IMR-90 (cell line): ENCODE measurements around the gene REXO1. TPM values are rescaled to one million over a fixed set of nuclear protein-coding genes. Genes with fewer than 3 reads are reported as not detected.

Experiments
- ATAC-seq: fragments of 200-7000 bp; cut with Tn5 transposase; 2 replicates; pipeline ENCODE4 v1.9.1; 2020; ENCODE audit warnings: low read depth, mild to moderate bottlenecking, moderate library complexity
- BruUV-seq: library from RNA; stranded (reverse); fragments of 400-500 nt; replicated peaks from 2 replicates; lab custom pipeline; 2021; lab: Mats Ljungman, UMichigan
- CTCF ChIA-PET: fragments of 300-600 bp; formaldehyde crosslinking; extraction: SDS; loops from one replicate; lab custom pipeline; 2021; ENCODE audit warnings: antibody characterized with exemption; lab: Yijun Ruan, JAX
- POLR2A ChIA-PET: fragments of 300-600 bp; sonication (Branson Sonifier 250); formaldehyde crosslinking; loops from one replicate; lab custom pipeline; 2022; ENCODE audit warnings: antibody characterized with exemption; ENCODE audit not compliant: unreplicated experiment; lab: Charles Lee
- DNase-seq: peaks from one replicate; pipeline ENCODE4 v3.0.0; 2013
- H2AFZ ChIP-seq: replicated peaks from 2 replicates; pipeline ENCODE3; 2013; ENCODE audit warnings: low read length, mild to moderate bottlenecking; ENCODE audit not compliant: poor library complexity
- H2AK5ac ChIP-seq: 2 replicates; pipeline ENCODE4 v1.6.1; 2013; ENCODE audit warnings: low read depth, low read length, inconsistent platforms
- H2AK9ac ChIP-seq: replicated peaks from 2 replicates; pipeline ENCODE3; 2013; ENCODE audit warnings: mild to moderate bottlenecking, low read depth, low read length, moderate library complexity; ENCODE audit not compliant: poor library complexity
- H2BK120ac ChIP-seq: 2 replicates; pipeline ENCODE4 v1.6.1; 2013; ENCODE audit warnings: low read depth, low read length, inconsistent platforms
- H2BK15ac ChIP-seq: 3 replicates; pipeline ENCODE4 v1.6.1; 2013; ENCODE audit warnings: low read depth, low read length, inconsistent platforms
- H2BK20ac ChIP-seq: 2 replicates; pipeline ENCODE4 v1.6.1; 2013; ENCODE audit warnings: low read depth, mild to moderate bottlenecking, inconsistent platforms, low read length, moderate library complexity
- H2BK5ac ChIP-seq: 2 replicates; pipeline ENCODE4 v1.6.1; 2013; ENCODE audit warnings: mild to moderate bottlenecking, low read depth, low read length, inconsistent platforms; ENCODE audit not compliant: poor library complexity, severe bottlenecking
- H3K14ac ChIP-seq: replicated peaks from 2 replicates; pipeline ENCODE4 v1.6.1; 2013; ENCODE audit warnings: low read depth, low read length, inconsistent platforms
- H3K18ac ChIP-seq: 2 replicates; pipeline ENCODE4 v1.6.1; 2013; ENCODE audit warnings: low read depth, low read length, control low read depth
- H3K23ac ChIP-seq: 2 replicates; pipeline ENCODE4 v1.6.1; 2013; ENCODE audit warnings: low read depth, low read length, inconsistent platforms
- H3K27ac ChIP-seq: 2 replicates; pipeline ENCODE4 v1.5.1; 2013; ENCODE audit warnings: mild to moderate bottlenecking, control low read depth, low read length; ENCODE audit not compliant: insufficient read depth
- H3K27me3 ChIP-seq: 2 replicates; pipeline ENCODE4 v1.6.1; 2013; ENCODE audit warnings: low read length; ENCODE audit not compliant: control insufficient read depth, insufficient read depth
- H3K36me3 ChIP-seq: 2 replicates; pipeline ENCODE4 v1.6.1; 2013; ENCODE audit warnings: low read length, mixed read lengths; ENCODE audit not compliant: control insufficient read depth, insufficient read depth
- H3K4ac ChIP-seq: 2 replicates; pipeline ENCODE4 v1.6.1; 2013; ENCODE audit warnings: low read depth, low read length, inconsistent platforms
- H3K4me1 ChIP-seq: 2 replicates; pipeline ENCODE4 v1.6.1; 2013; ENCODE audit warnings: low read length, mixed read lengths; ENCODE audit not compliant: control insufficient read depth, insufficient read depth
- H3K4me2 ChIP-seq: 2 replicates; pipeline ENCODE4 v1.6.1; 2013; ENCODE audit warnings: low read depth, mild to moderate bottlenecking, control low read depth, low read length, moderate library complexity
- H3K4me3 ChIP-seq: 2 replicates; pipeline ENCODE4 v1.5.1; 2013; ENCODE audit warnings: low read depth, mild to moderate bottlenecking, control low read depth, low read length, moderate library complexity; ENCODE audit not compliant: insufficient read depth
- H3K56ac ChIP-seq: 2 replicates; pipeline ENCODE4 v1.6.1; 2013; ENCODE audit warnings: low read length, inconsistent platforms; ENCODE audit not compliant: insufficient read depth; ENCODE audit errors: extremely low read depth
- H3K79me1 ChIP-seq, 2 experiments: 2 replicates each; pipeline ENCODE4 v1.6.1; 2013; ENCODE audit warnings: low read length in 2 of 2, inconsistent platforms in 1 of 2, low read depth in 1 of 2
- H3K9ac ChIP-seq: 2 replicates; pipeline ENCODE4 v1.6.1; 2013; ENCODE audit warnings: low read depth, low read length, control low read depth
- H3K9me1 ChIP-seq: 2 replicates; pipeline ENCODE4 v1.6.1; 2013; ENCODE audit warnings: low read length, inconsistent platforms; ENCODE audit not compliant: insufficient read depth
- H3K9me3 ChIP-seq: 2 replicates; pipeline ENCODE4 v1.6.1; 2013; ENCODE audit warnings: low read length; ENCODE audit not compliant: control insufficient read depth, insufficient read depth
- H4K20me1 ChIP-seq: 2 replicates; pipeline ENCODE4 v1.6.1; 2013; ENCODE audit warnings: low read length, inconsistent platforms; ENCODE audit not compliant: insufficient read depth
- H4K5ac ChIP-seq: 2 replicates; pipeline ENCODE4 v1.6.1; 2013; ENCODE audit warnings: mild to moderate bottlenecking, low read depth, low read length, control low read depth
- H4K8ac ChIP-seq, 2 experiments: 2 replicates each; pipeline ENCODE4 v1.6.1; 2013; ENCODE audit warnings: low read depth in 2 of 2, low read length in 2 of 2, control low read depth in 1 of 2, inconsistent platforms in 1 of 2
- H4K91ac ChIP-seq: 2 replicates; pipeline ENCODE4 v1.6.1; 2013; ENCODE audit warnings: low read depth, low read length, inconsistent platforms; ENCODE audit not compliant: insufficient read depth
- BHLHE40 ChIP-seq: fragments of 150-350 bp; IDR thresholded peaks from 2 replicates; pipeline ENCODE4 v1.6.1; 2016; ENCODE audit warnings: mild to moderate bottlenecking, low read depth, low read length
- CHD1 ChIP-seq: IDR thresholded peaks from 2 replicates; pipeline ENCODE4 v1.6.1; 2012; ENCODE audit warnings: low read depth, low read length, improper control_type of control experiment
- ELK1 ChIP-seq: fragments of 150-350 bp; IDR thresholded peaks from 2 replicates; pipeline ENCODE4 v1.6.1; 2016; ENCODE audit warnings: low read depth, mild to moderate bottlenecking, low read length, moderate library complexity, borderline replicate concordance
- FOS ChIP-seq: fragments of 150-350 bp; IDR thresholded peaks from 2 replicates; pipeline ENCODE4 v1.6.1; 2016; ENCODE audit warnings: low read depth, low read length
- MAFK ChIP-seq: IDR thresholded peaks from 2 replicates; pipeline ENCODE4 v1.6.1; 2012; ENCODE audit warnings: low read depth, low read length, improper control_type of control experiment
- MAZ ChIP-seq: IDR thresholded peaks from 2 replicates; pipeline ENCODE4 v1.6.1; 2012; ENCODE audit warnings: low read depth, mild to moderate bottlenecking, low read length, improper control_type of control experiment, moderate library complexity, borderline replicate concordance
- MXI1 ChIP-seq: IDR thresholded peaks from 2 replicates; pipeline ENCODE4 v1.6.1; 2012; ENCODE audit warnings: low read depth, mild to moderate bottlenecking, low read length, moderate library complexity, borderline replicate concordance
- NFE2L2 ChIP-seq: fragments of 150-350 bp; IDR thresholded peaks from 2 replicates; pipeline ENCODE4 v1.6.1; 2016; ENCODE audit warnings: low read depth, mild to moderate bottlenecking, low read length
- POLR2A ChIP-seq: IDR thresholded peaks from 2 replicates; pipeline ENCODE4 v1.6.1; 2012; ENCODE audit warnings: mild to moderate bottlenecking, low read depth, low read length
- RAD21 ChIP-seq: IDR thresholded peaks from 2 replicates; pipeline ENCODE4 v1.6.1; 2012; ENCODE audit warnings: low read length, improper control_type of control experiment
- RCOR1 ChIP-seq: IDR thresholded peaks from 2 replicates; pipeline ENCODE4 v1.6.1; 2012; ENCODE audit warnings: mild to moderate bottlenecking, low read length, improper control_type of control experiment; ENCODE audit not compliant: insufficient replicate concordance
- RFX5 ChIP-seq: IDR thresholded peaks from 2 replicates; pipeline ENCODE4 v1.8.0; 2012; ENCODE audit warnings: low read depth, mild to moderate bottlenecking, low read length, moderate library complexity
- SMC3 ChIP-seq: fragments of 150-350 bp; IDR thresholded peaks from 2 replicates; pipeline ENCODE4 v1.6.1; 2016; ENCODE audit warnings: low read depth, mild to moderate bottlenecking, antibody characterized with exemption, low read length, moderate library complexity
- USF2 ChIP-seq: fragments of 150-350 bp; IDR thresholded peaks from 2 replicates; pipeline ENCODE4 v1.6.1; 2017; ENCODE audit warnings: mild to moderate bottlenecking, antibody characterized with exemption, low read length, low read depth
- WGBS, 2 experiments: methylation state at CpG; one replicate each; pipeline versions ENCODE4 v1.1.5 to v1.1.7; 2013; ENCODE audit warnings: missing lambda C conversion rate in 2 of 2; ENCODE audit not compliant: insufficient read length in 1 of 2; ENCODE audit errors: extremely low coverage in 2 of 2; 5-methylcytosine and 5-hydroxymethylcytosine counted together
- dilution Hi-C: fragments of 300-500 bp; cut with HindIII; formaldehyde crosslinking; loops from one replicate; pipeline ENCODE4 v1.14.3; 2018; ENCODE audit warnings: low sequenced_read_pairs; ENCODE audit not compliant: unreplicated experiment
- in situ Hi-C: fragments of 300-500 bp; cut with MboI; formaldehyde crosslinking; loops from 3 replicates; pipeline ENCODE4 v1.14.3; 2019; ENCODE audit warnings: low sequenced_read_pairs, inconsistent platforms, mixed read lengths
- intact Hi-C: fragments of 100-400 bp; cut with micrococcal nuclease; formaldehyde crosslinking; loops from 2 replicates; pipeline ENCODE4 v1.10.0; 2022
- polyA plus RNA-seq, 3 experiments: library from polyadenylated mRNA; depleted of rRNA; stranded (reverse); fragments of >200 nt; gene quantifications; 2 replicates each; pipeline ENCODE4 v1.2.3, GENCODE V29; 2012; ENCODE audit warnings: low replicate concordance in 1 of 3
- total RNA-seq: library from RNA; depleted of rRNA; stranded (reverse); fragments of >200 nt; gene quantifications from 2 replicates; pipeline ENCODE4 v1.2.3, GENCODE V29; 2012

The REXO1 gene
- total and polyA plus RNA-seq, 2 of the 4 experiments (the other 2 are of a cell fraction): 1.4 to 63.7 TPM

GRCh38 chr19:1860821-1861598 is 12.7 kb upstream of the REXO1 start:
- TF ChIP-seq USF2: no peak
- TF ChIP-seq NFE2L2: no peak
- no peak for TF ChIP-seq BHLHE40
- no peak for TF ChIP-seq RCOR1
- no peak for TF ChIP-seq RFX5
- TF ChIP-seq CHD1: no peak
- no peak for TF ChIP-seq MAZ
- no peak for TF ChIP-seq FOS
- no peak for TF ChIP-seq MAFK
- TF ChIP-seq ELK1: no peak
- TF ChIP-seq MXI1: no peak
- no peak for TF ChIP-seq POLR2A
- no peak for TF ChIP-seq SMC3
- TF ChIP-seq RAD21: no peak
- no peak overlapping the region for H4K5ac ChIP-seq
- H2BK15ac ChIP-seq: no peak overlapping the region
- H4K91ac ChIP-seq: no peak overlapping the region
- no peaks in the 10 kb centered on the region for H3K27me3 ChIP-seq
- H4K20me1 ChIP-seq: peaks cover 65% of the 10 kb centered on the region
- no peak overlapping the region for H2BK20ac ChIP-seq
- peak overlapping the region; percentile 27; the same call in 1 of the 2 replicates for H2AK5ac ChIP-seq
- intact Hi-C loops (no loop called here), dilution Hi-C loops (no loop called here), in situ Hi-C loops (no loop called here)
- ChIA-PET POLR2A (no interaction called here), CTCF (no interaction called here)
- H3K23ac ChIP-seq: peak overlapping the region; percentile 72
- H3K36me3 ChIP-seq: no peaks in the 10 kb centered on the region
- peak overlapping the region; percentile 0 for H3K14ac ChIP-seq
- H3K4me3 ChIP-seq: peak overlapping the region; percentile 98
- peak overlapping the region; percentile 68 for H3K27ac ChIP-seq
- peak overlapping the region; percentile 84 for H3K9ac ChIP-seq
- peak overlapping the region; percentile 94 for H2AK9ac ChIP-seq
- 33% methylated on average over 14 of the region's 28 CpGs; no CpG with 5 or more reads in 1 of the 2 experiments for WGBS, 2 experiments
- ATAC-seq (no peak), DNase-seq (no peak)
- H3K4ac ChIP-seq: peak overlapping the region; percentile 0; the same call in 1 of the 2 replicates
- no peaks in the 10 kb centered on the region for H3K9me3 ChIP-seq
- BruUV-seq: no TSS peak
- H3K9me1 ChIP-seq: peaks cover 6% of the 10 kb centered on the region; the same call in 1 of the 2 replicates
- peak overlapping the region; percentile 1 for H2AFZ ChIP-seq
- peaks cover 11 to 69% of the 10 kb centered on the region in 2 experiments; a peak in 3 of 4 replicates for H3K79me1 ChIP-seq
- no peak overlapping the region for H2BK5ac ChIP-seq
- H4K8ac ChIP-seq: no peak overlapping the region
- H2BK120ac ChIP-seq: no peak overlapping the region
- no peak overlapping the region for H3K18ac ChIP-seq
- peaks cover 43% of the 10 kb centered on the region for H3K4me1 ChIP-seq
- H3K4me2 ChIP-seq: peak overlapping the region; percentile 77
- no peak overlapping the region; the same call in 1 of the 2 replicates for H3K56ac ChIP-seq
